ENCODE measurements around the gene SLX4.

GRCh38 chr16:3659251-3659650, 47.8 kb upstream of the SLX4 start:
- TF ChIP-seq EZH2 (IDR thresholded peaks at IDR 0.05), result no peak
- TF ChIP-seq POLR2AphosphoS5 (IDR thresholded peaks at IDR 0.05; ENCODE audit: borderline replicate concordance, low read depth, low read length), result no peak
- no peak for TF ChIP-seq FOXP2 (optimal IDR thresholded peaks at IDR 0.05; ENCODE audit: control extremely low read depth, extremely low read length, insufficient read depth)
